Thoracic aorta (tissue), 2 donors: ENCODE results near the gene ATG10. TPM values are rescaled to one million over a fixed set of nuclear protein-coding genes. Genes with fewer than 3 reads are reported as not detected.

ENCODE experiments used
- ATAC-seq: fragments of 150-250 bp; one replicate; pipeline ENCODE4 v1.8.0; 2017; ENCODE audit warnings: low read depth; ENCODE audit not compliant: insufficient number of reproducible peaks, low FRiP score
- DNase-seq: peaks from one replicate; pipeline ENCODE4 v3.0.0-alpha.2; 2020; ENCODE audit warnings: low spot score
- H3K27ac ChIP-seq, 2 donors: fragments of 200-600 bp; sonication (generic); 1 replicate in 1 of 2; 2 replicates in 1 of 2; pipeline ENCODE4 v1.5.1; 2016; ENCODE audit warnings: mild to moderate bottlenecking in 2 of 2, moderate library complexity in 2 of 2
- H3K27me3 ChIP-seq: fragments of 200-600 bp; sonication (generic); replicated peaks from 2 replicates; pipeline ENCODE4 v1.6.0; 2016; ENCODE audit warnings: mild to moderate bottlenecking; ENCODE audit not compliant: insufficient read depth
- H3K36me3 ChIP-seq: fragments of 200-600 bp; sonication (generic); one replicate; pipeline ENCODE4 v1.5.1; 2016
- H3K4me1 ChIP-seq, 2 donors: fragments of 200-600 bp; sonication (generic); 1 replicate in 1 of 2; 2 replicates in 1 of 2; pipeline versions ENCODE4 v1.5.1 to v1.6.0; 2016; ENCODE audit warnings: low read depth in 2 of 2, mild to moderate bottlenecking in 1 of 2; ENCODE audit not compliant: control insufficient read depth in 1 of 2
- H3K4me3 ChIP-seq: fragments of 200-600 bp; sonication (generic); 2 replicates; pipeline ENCODE4 v1.5.1; 2016; ENCODE audit warnings: mild to moderate bottlenecking
- H3K9me3 ChIP-seq: fragments of 200-600 bp; sonication (generic); 2 replicates; pipeline ENCODE4 v1.5.1; 2016
- CTCF ChIP-seq: fragments of 200-600 bp; sonication (generic); IDR thresholded peaks from one replicate; pipeline ENCODE4 v1.5.1; 2019; ENCODE audit warnings: antibody characterized with exemption
- total RNA-seq, 2 donors: library from RNA; depleted of rRNA; stranded (reverse); fragments of >200 nt; gene quantifications; one replicate each; pipeline versions ENCODE4 v1.1.0 to v1.2.3, GENCODE V29; 2016

ATG10 gene
- total RNA-seq, 2 donors from 2014 or later: 5.7 to 9.9 TPM

- H3K27ac ChIP-seq: no peak overlapping the region
- peaks cover 5 to 22% of the 10 kb centered on the region in 2 donors for H3K4me1 ChIP-seq
- H3K4me3 ChIP-seq: no peak overlapping the region
- no peaks in the 10 kb centered on the region for H3K27me3 ChIP-seq
- DNase-seq: no peak
- ATAC-seq: no peak
- peaks cover 21% of the 10 kb centered on the region for H3K36me3 ChIP-seq
- TF ChIP-seq CTCF: no peak
- H3K9me3 ChIP-seq: no peaks in the 10 kb centered on the region
These were observed 302.8 kb downstream of the ATG10 start for GRCh38 chr5:82274343-82275211.

- H3K4me1 ChIP-seq: peaks cover 5 to 24% of the 10 kb centered on the region in 2 donors
- no peaks in the 10 kb centered on the region for H3K27me3 ChIP-seq
- DNase-seq (no peak), ATAC-seq (no peak)
- no peak for TF ChIP-seq CTCF
- no peak overlapping the region for H3K27ac ChIP-seq
- peaks cover 21% of the 10 kb centered on the region for H3K36me3 ChIP-seq
- H3K9me3 ChIP-seq: no peaks in the 10 kb centered on the region
- no peak overlapping the region for H3K4me3 ChIP-seq
These were observed 303.4 kb downstream of the ATG10 start for GRCh38 chr5:82275216-82275664.

DNA sequence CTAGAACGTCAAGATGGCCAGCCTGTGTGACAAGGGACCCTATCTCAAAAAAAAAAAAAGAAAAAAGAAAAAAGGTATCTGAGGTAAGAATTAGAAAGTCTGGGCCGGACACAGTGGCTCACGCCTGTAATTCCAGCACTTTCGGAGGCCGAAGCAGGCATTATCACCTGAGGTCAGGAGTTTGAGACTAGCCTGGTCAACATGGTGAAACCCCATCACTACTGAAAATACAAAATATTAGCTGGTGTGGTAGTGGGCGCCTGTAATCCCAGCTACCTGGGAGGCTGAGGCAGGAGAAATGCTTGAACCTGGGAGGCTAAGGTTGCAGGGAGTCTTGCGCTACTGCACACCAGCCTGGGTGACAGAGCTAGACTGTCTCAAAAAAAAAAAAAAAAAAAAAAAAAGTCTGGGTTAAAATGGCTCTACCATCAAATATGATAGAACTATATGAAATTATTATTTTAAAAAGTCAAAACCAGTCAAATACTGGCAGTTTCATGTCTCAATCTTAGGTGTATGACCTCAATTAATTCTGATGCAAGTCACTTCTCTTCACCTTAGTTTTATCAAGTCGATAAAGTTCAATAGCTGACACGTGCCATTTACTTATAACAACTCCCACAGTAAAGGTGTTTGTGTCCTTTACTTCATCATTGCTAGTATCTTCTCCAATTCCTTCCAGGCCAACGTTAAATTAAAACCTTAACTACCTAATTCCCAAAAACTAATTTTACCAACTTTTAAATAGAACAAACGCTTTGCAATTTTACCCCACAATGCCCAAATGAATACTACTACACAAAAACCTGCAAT, 305.2 kb downstream of the ATG10 start:
- peak overlapping the region; percentile 91 for H3K4me3 ChIP-seq
- H3K4me1 ChIP-seq: peaks cover 5 to 24% of the 10 kb centered on the region in 2 donors
- no peak for ATAC-seq
- H3K27me3 ChIP-seq: no peaks in the 10 kb centered on the region
- H3K27ac ChIP-seq: peak overlapping the region; percentile 52 to 76
- H3K36me3 ChIP-seq: peaks cover 21% of the 10 kb centered on the region
- no peak for TF ChIP-seq CTCF
- no peak for DNase-seq
- no peaks in the 10 kb centered on the region for H3K9me3 ChIP-seq

- Histone ChIP-seq H3K9me3 (no peaks in the 10 kb centered on the region), H3K27ac (peak overlapping the region; percentile 52 to 76), H3K27me3 (no peaks in the 10 kb centered on the region), H3K4me1 (peaks cover 5 to 24% of the 10 kb centered on the region in 2 donors), H3K4me3 (peak overlapping the region; percentile 91), H3K36me3 (peaks cover 21% of the 10 kb centered on the region)
- no peak for TF ChIP-seq CTCF
- ATAC-seq (no peak), DNase-seq (no peak)
These were observed 305.8 kb downstream of the ATG10 start for GRCh38 chr5:82277613-82277986.
